Effector memory CD4-positive, alpha-beta T cell (primary cell): Measurements from ENCODE around the gene METTL27.
"Not testable (repeated sequence)": the region's sequence is repeated elsewhere in the genome, so short reads cannot be mapped to it uniquely, and the experiment has no call there.

Source experiments
- DNase-seq, 3 donors: peaks; one replicate each; pipeline ENCODE4 v3.0.0-alpha.2; 2020
- H3K27ac ChIP-seq: 2 replicates; pipeline ENCODE4 v1.7.0; 2013; ENCODE audit warnings: mild to moderate bottlenecking, low read length, moderate library complexity; ENCODE audit not compliant: insufficient read depth, poor library complexity, severe bottlenecking
- H3K27me3 ChIP-seq: replicated peaks from 2 replicates; pipeline ENCODE4 v1.7.0; 2013; ENCODE audit warnings: mild to moderate bottlenecking, low read length; ENCODE audit not compliant: insufficient read depth, control insufficient read depth, poor library complexity, severe bottlenecking
- H3K36me3 ChIP-seq: 2 replicates; pipeline ENCODE4 v1.7.0; 2013; ENCODE audit warnings: mild to moderate bottlenecking, low read length, moderate library complexity; ENCODE audit not compliant: control insufficient read depth, insufficient read depth
- H3K4me1 ChIP-seq: 2 replicates; pipeline ENCODE4 v1.7.0; 2013; ENCODE audit warnings: low read length, mild to moderate bottlenecking; ENCODE audit not compliant: control insufficient read depth, insufficient read depth, poor library complexity, severe bottlenecking
- H3K4me3 ChIP-seq: 2 replicates; pipeline ENCODE4 v1.7.0; 2013; ENCODE audit warnings: low read length, low read depth, mild to moderate bottlenecking; ENCODE audit not compliant: insufficient read depth, poor library complexity, severe bottlenecking
- H3K9me3 ChIP-seq: 2 replicates; pipeline ENCODE4 v1.7.0; 2013; ENCODE audit warnings: mild to moderate bottlenecking, low read length, moderate library complexity; ENCODE audit not compliant: control insufficient read depth

The METTL27 gene

DNA sequence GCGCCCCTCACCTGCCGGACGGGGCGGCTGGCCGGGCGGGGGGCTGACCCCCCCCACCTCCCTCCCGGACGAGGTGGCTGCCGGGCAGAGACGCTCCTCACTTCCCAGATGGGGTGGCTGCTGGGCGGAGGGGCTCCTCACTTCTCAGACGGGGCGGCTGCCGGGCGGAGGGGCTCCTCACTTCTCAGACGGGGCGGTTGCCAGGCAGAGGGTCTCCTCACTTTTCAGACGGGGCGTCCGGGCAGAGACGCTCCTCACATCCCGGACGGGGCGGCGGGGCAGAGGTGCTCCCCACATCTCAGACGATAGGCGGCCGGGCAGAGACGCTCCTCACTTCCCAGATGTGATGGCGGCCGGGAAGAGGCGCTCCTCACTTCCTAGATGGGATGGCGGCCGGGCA is 45.1 kb downstream of the METTL27 start:
- not testable (repeated sequence) for H3K4me3 ChIP-seq, DNase-seq, H3K27me3 ChIP-seq, H3K9me3 ChIP-seq, H3K4me1 ChIP-seq, H3K27ac ChIP-seq, H3K36me3 ChIP-seq

DNA sequence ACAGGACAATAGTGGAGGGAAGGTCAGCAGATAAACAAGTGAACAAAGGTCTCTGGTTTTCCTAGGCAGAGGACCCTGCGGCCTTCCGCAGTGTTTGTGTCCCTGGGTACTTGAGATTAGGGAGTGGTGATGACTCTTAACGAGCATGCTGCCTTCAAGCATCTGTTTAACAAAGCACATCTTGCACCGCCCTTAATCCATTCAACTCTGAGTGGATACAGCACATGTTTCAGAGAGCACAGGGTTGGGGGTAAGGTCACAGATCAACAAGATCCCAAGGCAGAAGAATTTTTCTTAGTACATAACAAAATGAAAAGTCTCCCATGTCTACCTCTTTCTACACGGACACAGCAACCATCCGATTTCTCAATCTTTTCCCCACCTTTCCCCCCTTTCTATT is 45.7 kb downstream of the METTL27 start:
- DNase-seq, H3K27me3 ChIP-seq, H3K9me3 ChIP-seq, H3K36me3 ChIP-seq, H3K27ac ChIP-seq, H3K4me1 ChIP-seq, H3K4me3 ChIP-seq: not testable (repeated sequence)

DNA sequence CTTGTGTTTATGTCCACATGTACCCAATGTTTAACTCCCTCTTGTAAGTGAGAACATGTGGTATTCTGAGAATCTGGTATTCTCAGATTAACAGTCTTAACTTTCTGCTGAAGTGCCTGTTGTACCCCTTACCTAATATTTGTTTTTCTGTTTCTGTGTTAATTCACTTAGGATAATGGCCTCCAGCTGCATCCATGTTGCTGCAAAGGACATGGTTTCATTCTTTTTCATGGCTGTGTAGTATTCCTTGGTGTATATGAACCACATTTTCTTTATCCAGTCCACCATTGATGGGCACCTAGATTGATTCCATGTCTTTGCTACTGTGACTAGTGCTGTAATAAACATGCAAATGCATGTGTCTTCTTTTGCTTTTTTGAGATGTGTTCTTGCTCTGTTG is 47.1 kb downstream of the METTL27 start:
- not testable (repeated sequence) for H3K4me1 ChIP-seq, H3K27me3 ChIP-seq, DNase-seq, H3K36me3 ChIP-seq, H3K9me3 ChIP-seq, H3K4me3 ChIP-seq, H3K27ac ChIP-seq

DNA sequence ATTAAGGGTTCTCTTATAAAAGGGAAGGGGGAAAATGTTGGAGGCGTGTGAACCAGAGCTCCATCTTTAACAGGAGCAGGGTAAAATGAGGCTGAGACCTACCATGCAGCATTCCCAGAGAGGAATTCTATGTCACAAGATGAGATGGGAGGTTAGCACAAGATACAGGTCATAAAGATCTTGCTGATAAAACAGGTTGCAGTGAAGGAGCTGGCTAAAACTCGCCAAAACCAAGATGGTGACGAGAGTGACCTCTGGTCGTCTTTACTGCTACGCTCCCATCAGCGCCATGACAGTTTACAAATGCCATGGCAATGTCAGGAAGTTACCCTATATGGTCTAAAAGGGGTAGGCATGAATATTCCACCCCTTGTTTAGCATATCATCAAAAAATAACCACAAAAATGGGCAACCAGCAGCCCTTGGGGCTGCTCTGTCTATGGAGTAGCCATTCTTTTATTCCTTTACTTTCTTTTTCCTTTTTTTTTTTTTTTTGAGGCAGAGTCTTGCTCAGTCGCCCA is 51.1 kb downstream of the METTL27 start:
- not testable (repeated sequence) for H3K27me3 ChIP-seq

DNA sequence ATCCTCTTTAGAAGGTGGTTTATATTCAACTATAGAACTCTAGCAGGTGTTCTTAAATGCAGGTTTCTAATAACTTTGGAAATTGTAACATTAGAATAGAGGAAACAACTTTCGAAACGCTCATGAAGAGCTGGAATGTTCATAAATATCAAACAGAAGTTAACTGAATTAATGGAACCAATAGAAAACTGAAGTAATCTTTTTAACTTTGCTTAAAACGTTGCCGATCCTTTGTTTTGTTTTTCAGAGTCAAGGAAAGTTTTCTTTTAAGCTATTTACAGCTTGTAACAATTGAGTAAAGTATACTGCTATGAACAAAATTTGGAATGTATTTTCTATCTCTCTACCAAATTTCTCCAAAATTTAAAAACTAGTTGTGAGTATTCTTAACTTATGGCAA is 53.3 kb downstream of the METTL27 start:
- Histone ChIP-seq H3K27me3 (no peaks in the 10 kb centered on the region), H3K27ac (no peak overlapping the region), H3K4me1 (no peaks in the 10 kb centered on the region), H3K36me3 (no peaks in the 10 kb centered on the region), H3K9me3 (no peaks in the 10 kb centered on the region), H3K4me3 (no peak overlapping the region)
- DNase-seq = no peak

More for the DNA sequence above, 51.1 kb downstream of the METTL27 start:
- not testable (repeated sequence) for H3K4me3 ChIP-seq, H3K27ac ChIP-seq, DNase-seq, H3K9me3 ChIP-seq, H3K36me3 ChIP-seq, H3K4me1 ChIP-seq

DNA sequence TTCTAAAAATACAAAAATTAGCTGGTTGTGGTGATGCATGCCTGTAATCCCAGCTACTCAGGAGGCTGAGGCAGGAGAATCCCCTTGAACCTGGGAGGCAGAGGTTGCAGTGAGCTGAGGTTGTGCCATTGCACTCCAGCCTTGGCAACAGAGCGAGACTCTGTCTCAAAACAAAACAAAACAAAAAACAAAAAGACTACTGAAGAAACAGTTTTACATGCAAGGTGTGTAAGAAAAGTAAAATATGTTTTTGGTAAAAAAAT is 54.6 kb downstream of the METTL27 start:
- not testable (repeated sequence) for H3K4me1 ChIP-seq, H3K9me3 ChIP-seq, H3K27me3 ChIP-seq, H3K27ac ChIP-seq, DNase-seq, H3K4me3 ChIP-seq, H3K36me3 ChIP-seq

DNA sequence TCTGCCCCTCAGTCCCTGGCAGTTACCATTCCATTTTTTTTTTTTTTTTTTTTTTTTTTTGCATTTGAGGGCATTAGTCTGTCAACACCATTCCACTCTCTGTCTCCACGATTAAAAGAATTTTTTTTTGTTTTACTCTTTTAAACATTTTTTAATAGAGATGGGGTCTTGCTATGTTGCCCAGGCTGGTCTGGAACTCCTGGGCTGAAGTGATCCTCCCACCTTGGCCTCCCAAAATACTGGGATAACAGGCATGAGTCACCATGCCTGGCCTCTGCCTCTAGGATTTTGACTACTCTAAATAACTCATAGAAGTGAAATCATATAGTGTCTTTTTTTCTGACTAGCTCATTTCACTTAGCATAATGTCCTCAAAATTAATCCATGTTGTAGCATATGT is 55.7 kb downstream of the METTL27 start:
- H3K4me1 ChIP-seq = no peaks in the 10 kb centered on the region
- no peaks in the 10 kb centered on the region for H3K36me3 ChIP-seq
- H3K4me3 ChIP-seq = no peak overlapping the region
- no peak overlapping the region for H3K27ac ChIP-seq
- H3K27me3 ChIP-seq = no peaks in the 10 kb centered on the region
- no peak for DNase-seq
- H3K9me3 ChIP-seq = no peaks in the 10 kb centered on the region
